Transverse colon (tissue), 4 donors: ENCODE measurements around the gene ZNF23. TPM values are rescaled to one million over a fixed set of nuclear protein-coding genes. Genes with fewer than 3 reads are reported as not detected.
"Not testable (repeated sequence)": the region's sequence is repeated elsewhere in the genome, so short reads cannot be mapped to it uniquely, and the experiment has no call there.

Source experiments
- DNase-seq: peaks from one replicate; pipeline ENCODE4 v3.0.0-alpha.2; 2019
- H3K27ac ChIP-seq, 4 donors: fragments of 200-600 bp; sonication (generic); 2 replicates each; pipeline ENCODE4 v1.5.1; 2016 to 2018; ENCODE audit warnings: inconsistent platforms in 4 of 4
- H3K27me3 ChIP-seq: fragments of 200-600 bp; sonication (generic); 2 replicates; pipeline ENCODE4 v1.5.1; 2017; ENCODE audit warnings: inconsistent platforms
- H3K36me3 ChIP-seq, 4 donors: fragments of 200-600 bp; sonication (generic); 2 replicates each; pipeline ENCODE4 v1.5.1; 2017 to 2019; ENCODE audit warnings: inconsistent platforms in 4 of 4
- H3K4me1 ChIP-seq, 4 donors: fragments of 200-600 bp; sonication (generic); 2 replicates each; pipeline ENCODE4 v1.5.1; 2017 to 2020; ENCODE audit warnings: inconsistent platforms in 4 of 4
- H3K4me3 ChIP-seq, 4 donors: fragments of 200-600 bp; sonication (generic); 1 replicate in 1 of 4; 2 replicates in 3 of 4; pipeline versions ENCODE4 v1.5.1 to v1.6.1; 2017 to 2019; ENCODE audit warnings: inconsistent platforms in 4 of 4
- H3K9me3 ChIP-seq, 2 donors: fragments of 200-600 bp; sonication (generic); 2 replicates each; pipeline ENCODE4 v1.5.1; 2017 to 2019; ENCODE audit warnings: inconsistent platforms in 2 of 2
- CTCF ChIP-seq, 5 experiments: fragments of 200-600 bp in 3 of 5; fragments of 450-650 bp in 2 of 5; sonication (generic) in 3 of 5; IDR thresholded peaks; 1 replicate in 2 of 5; 2 replicates in 3 of 5; pipeline ENCODE4 v1.5.1; 2016 to 2017; ENCODE audit warnings: antibody characterized with exemption in 5 of 5, inconsistent platforms in 3 of 5, mild to moderate bottlenecking in 2 of 5, moderate library complexity in 1 of 5
- EP300 ChIP-seq: sonication (generic); formaldehyde crosslinking; IDR thresholded peaks from one replicate; pipeline ENCODE4 v1.6.1; 2017; ENCODE audit warnings: antibody characterized with exemption, low read depth
- POLR2A ChIP-seq: fragments of 450-650 bp; IDR thresholded peaks from one replicate; pipeline ENCODE4 v1.6.1; 2016; ENCODE audit warnings: antibody characterized with exemption, mild to moderate bottlenecking, moderate library complexity
- POLR2AphosphoS5 ChIP-seq, 3 donors: sonication (generic); formaldehyde crosslinking; IDR thresholded peaks; one replicate each; pipeline ENCODE4 v1.6.1; 2016; ENCODE audit warnings: antibody characterized with exemption in 3 of 3
- WGBS, 2 donors: methylation state at CpG; one replicate each; pipeline ENCODE4 v1.1.5; 2018; ENCODE audit warnings: low coverage in 1 of 2; 5-methylcytosine and 5-hydroxymethylcytosine counted together
- in situ Hi-C, 4 donors: fragments of 200-750 bp; cut with MboI; loops; one replicate each; pipeline versions ENCODE4 v1.15.0 to v1.15.1; 2017; ENCODE audit warnings: low sequenced_read_pairs in 3 of 4, low pct_ligation_motif_present in 1 of 4, low pct_unique_long_range_greater_than_20kb in 1 of 4
- intact Hi-C: fragments of 100-400 bp; cut with DNase I; formaldehyde crosslinking; loops from one replicate; pipeline ENCODE4 v1.15.1; 2023; ENCODE audit warnings: low total_unique reads
- total RNA-seq, 4 donors: library from RNA; depleted of rRNA; stranded (reverse); fragments of >200 nt; gene quantifications; one replicate each; pipeline ENCODE4 v1.1.0, GENCODE V29; 2016

The ZNF23 gene
- total RNA-seq, result 10 to 100 TPM in 1 of 4 donors, 1 to 10 TPM in 3; 5.0 to 12.2 (median 7.0) TPM

- intact Hi-C loops, result loop anchor here (1.0 kb wide), 1 partner anchor 22 kb away; no protein-coding TSS in a partner anchor
- 0% methylated on average over 2 to 37 of the region's 52 CpGs for WGBS, 2 donors
- peaks cover 4 to 27% (median 14%) of the 10 kb centered on the region in 4 donors for H3K4me1 ChIP-seq
- peak within 1 kb of the TSS; percentile 70 to 97 (median 82) for H3K4me3 ChIP-seq
- peak within 1 kb of the TSS; percentile 83 to 90 (median 89) for H3K27ac ChIP-seq
- H3K36me3 ChIP-seq, result no peaks in the 10 kb centered on the region
- TF ChIP-seq CTCF (IDR thresholded peaks at IDR 0.05) (peak in 3 of 5 experiments; percentile 11 to 39 (median 17)), POLR2AphosphoS5 (IDR thresholded peaks at IDR 0.05) (peak; percentile 87 to 93 (median 92)), EP300 (no peak), POLR2A (peak; percentile 83)
- H3K27me3 ChIP-seq, result no peaks in the 10 kb centered on the region
- no peaks in the 10 kb centered on the region for H3K9me3 ChIP-seq
- DNase-seq, result peak; percentile 89
- in situ Hi-C loops, result no loop called here
Measured at GRCh38 chr16:71461686-71462648, at the start of gene ZNF23. TSS of gene ZNF23 (minus strand) at chr16:71462247. CDS start at chr16:71456796, 5,451 bp downstream.

GRCh38 chr16:71507061-71507460, 45.0 kb upstream of the ZNF23 start:
- in situ Hi-C loops, result no loop called here
- Histone ChIP-seq H3K9me3 (no peaks in the 10 kb centered on the region), H3K4me3 (no peak overlapping the region), H3K27me3 (no peaks in the 10 kb centered on the region), H3K27ac (no peak overlapping the region), H3K4me1 (no peaks in the 10 kb centered on the region), H3K36me3 (no peaks in the 10 kb centered on the region)
- DNase-seq, result no peak
- no peak for TF ChIP-seq POLR2AphosphoS5 (IDR thresholded peaks at IDR 0.05)
- no peak for TF ChIP-seq CTCF (IDR thresholded peaks at IDR 0.05)
- no peak for TF ChIP-seq EP300
- no peak for TF ChIP-seq POLR2A
- 50 to 63% methylated on average over 1 of the region's 1 CpG for WGBS, 2 donors
- intact Hi-C loops, result no loop called here

DNA sequence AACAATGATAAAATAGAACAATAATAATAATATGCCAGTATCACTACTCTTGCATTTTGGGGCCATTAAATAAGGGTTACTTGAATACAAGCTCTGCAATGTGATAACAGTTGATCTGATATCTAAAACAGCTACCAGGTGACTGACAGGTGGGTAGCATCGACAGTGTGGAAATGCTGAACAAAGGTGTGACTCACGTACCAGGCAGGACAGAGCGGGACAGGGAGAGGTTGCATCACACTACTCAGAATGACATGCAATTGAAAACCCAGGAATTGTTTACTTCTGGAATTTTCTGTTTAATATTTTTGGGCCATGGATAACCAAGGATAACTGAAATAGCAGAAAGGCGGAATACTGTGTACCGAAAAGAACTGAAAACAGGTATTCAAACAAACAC, 42.9 kb upstream of the ZNF23 start:
- Histone ChIP-seq H3K27me3 (no peaks in the 10 kb centered on the region), H3K36me3 (no peaks in the 10 kb centered on the region), H3K27ac (no peak overlapping the region), H3K9me3 (no peaks in the 10 kb centered on the region), H3K4me3 (no peak overlapping the region), H3K4me1 (no peaks in the 10 kb centered on the region)
- 86 to 98% methylated on average over 5 of the region's 5 CpGs for WGBS, 2 donors
- DNase-seq, result no peak
- in situ Hi-C loops (loop anchor here in 1 of 4 donors (5.0 kb wide), 1 partner anchor 83 kb away; no protein-coding TSS in a partner anchor), intact Hi-C loops (no loop called here)
- TF ChIP-seq EP300 (no peak), POLR2AphosphoS5 (IDR thresholded peaks at IDR 0.05) (no peak), POLR2A (no peak), CTCF (IDR thresholded peaks at IDR 0.05) (no peak)

GRCh38 chr16:71504051-71504450, 42.0 kb upstream of the ZNF23 start:
- DNase-seq, H3K27me3 ChIP-seq, H3K4me3 ChIP-seq, H3K4me1 ChIP-seq, H3K36me3 ChIP-seq, H3K27ac ChIP-seq, H3K9me3 ChIP-seq, intact Hi-C loops: not testable (repeated sequence)
- 71 to 72% methylated on average over 5 to 7 of the region's 7 CpGs for WGBS, 2 donors
- in situ Hi-C loops, result loop anchor here in 1 of 4 donors (5.0 kb wide), 1 partner anchor 82 kb away; no protein-coding TSS in a partner anchor
